ENCODE results near the gene BPIFB3. TPM values are rescaled to one million over a fixed set of nuclear protein-coding genes. Genes with fewer than 3 reads are reported as not detected.

Gene BPIFB3
- total RNA-seq, 1 donor from 2014 or later: not detected

- DNase-seq (ENCODE audit: extremely low spot score, unreplicated experiment): no peak
Observed at GRCh38 chr20:33070111-33071053, 16.7 kb downstream of the BPIFB3 start.

GRCh38 chr20:33071198-33071597 lies 17.5 kb downstream of the BPIFB3 start:
- H3K9me3 Mint-ChIP-seq: no peaks in the 10 kb centered on the region
- no peak overlapping the region for H3K4me3 Mint-ChIP-seq
- H3K4me1 Mint-ChIP-seq (ENCODE audit: unreplicated experiment): no peaks in the 10 kb centered on the region
- H3K36me3 Mint-ChIP-seq: no peaks in the 10 kb centered on the region
- TF ChIP-seq, protein P1, sequence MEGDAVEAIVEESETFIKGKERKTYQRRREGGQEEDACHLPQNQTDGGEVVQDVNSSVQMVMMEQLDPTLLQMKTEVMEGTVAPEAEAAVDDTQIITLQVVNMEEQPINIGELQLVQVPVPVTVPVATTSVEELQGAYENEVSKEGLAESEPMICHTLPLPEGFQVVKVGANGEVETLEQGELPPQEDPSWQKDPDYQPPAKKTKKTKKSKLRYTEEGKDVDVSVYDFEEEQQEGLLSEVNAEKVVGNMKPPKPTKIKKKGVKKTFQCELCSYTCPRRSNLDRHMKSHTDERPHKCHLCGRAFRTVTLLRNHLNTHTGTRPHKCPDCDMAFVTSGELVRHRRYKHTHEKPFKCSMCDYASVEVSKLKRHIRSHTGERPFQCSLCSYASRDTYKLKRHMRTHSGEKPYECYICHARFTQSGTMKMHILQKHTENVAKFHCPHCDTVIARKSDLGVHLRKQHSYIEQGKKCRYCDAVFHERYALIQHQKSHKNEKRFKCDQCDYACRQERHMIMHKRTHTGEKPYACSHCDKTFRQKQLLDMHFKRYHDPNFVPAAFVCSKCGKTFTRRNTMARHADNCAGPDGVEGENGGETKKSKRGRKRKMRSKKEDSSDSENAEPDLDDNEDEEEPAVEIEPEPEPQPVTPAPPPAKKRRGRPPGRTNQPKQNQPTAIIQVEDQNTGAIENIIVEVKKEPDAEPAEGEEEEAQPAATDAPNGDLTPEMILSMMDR (conservative IDR thresholded peaks at IDR 0.05): no peak
- H3K27me3 Mint-ChIP-seq: peaks cover 55% of the 10 kb centered on the region
- no peak for DNase-seq (ENCODE audit: extremely low spot score, unreplicated experiment)
- H3K27ac Mint-ChIP-seq: no peak overlapping the region

More at GRCh38 chr20:33070111-33071053, 16.7 kb downstream of the BPIFB3 start:
- Mint-ChIP-seq H3K9me3 (no peaks in the 10 kb centered on the region), H3K4me1 (ENCODE audit: unreplicated experiment) (no peaks in the 10 kb centered on the region), H3K4me3 (no peak overlapping the region), H3K27ac (no peak overlapping the region), H3K27me3 (peaks cover 49% of the 10 kb centered on the region), H3K36me3 (no peaks in the 10 kb centered on the region)
- TF ChIP-seq, protein P1 (conservative IDR thresholded peaks at IDR 0.05): no peak

DNA sequence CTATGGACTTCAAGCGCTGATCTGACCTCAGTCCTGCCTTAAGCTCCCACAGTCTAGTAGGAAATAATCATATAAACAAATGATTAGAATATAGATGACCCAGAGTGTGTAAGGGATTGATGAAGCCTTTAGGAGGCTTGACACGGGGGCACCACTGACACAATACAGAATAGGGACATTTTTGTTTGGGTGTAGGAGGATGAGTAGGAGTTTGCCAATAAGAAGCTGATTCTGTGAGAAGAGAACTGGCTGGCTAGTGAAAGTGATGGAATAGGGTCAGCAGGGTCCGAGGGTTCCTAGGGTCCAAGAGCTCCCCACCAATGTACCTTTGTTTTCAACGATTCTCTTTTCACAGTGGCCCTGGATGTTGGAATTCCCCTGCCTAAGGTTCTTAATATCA lies 18.7 kb downstream of the BPIFB3 start:
- no peaks in the 10 kb centered on the region for H3K36me3 Mint-ChIP-seq

GRCh38 chr20:33072813-33073212 lies 19.1 kb downstream of the BPIFB3 start:
- DNase-seq (ENCODE audit: extremely low spot score, unreplicated experiment): no peak
- Mint-ChIP-seq H3K4me1 (ENCODE audit: unreplicated experiment) (no peaks in the 10 kb centered on the region), H3K27me3 (peaks cover 54% of the 10 kb centered on the region), H3K27ac (no peak overlapping the region), H3K9me3 (no peaks in the 10 kb centered on the region), H3K4me3 (no peak overlapping the region), H3K36me3 (no peaks in the 10 kb centered on the region)
- TF ChIP-seq, protein P1 (conservative IDR thresholded peaks at IDR 0.05): no peak

More for the DNA sequence above, 18.7 kb downstream of the BPIFB3 start:
- Mint-ChIP-seq H3K4me1 (ENCODE audit: unreplicated experiment) (no peaks in the 10 kb centered on the region), H3K27ac (no peak overlapping the region), H3K4me3 (no peak overlapping the region), H3K9me3 (no peaks in the 10 kb centered on the region), H3K27me3 (peaks cover 51% of the 10 kb centered on the region)
- TF ChIP-seq, protein P1 (conservative IDR thresholded peaks at IDR 0.05): no peak
- no peak for DNase-seq (ENCODE audit: extremely low spot score, unreplicated experiment)

GRCh38 chr20:33074675-33075074 lies 21.0 kb downstream of the BPIFB3 start:
- H3K27me3 Mint-ChIP-seq: peaks cover 61% of the 10 kb centered on the region
- no peak overlapping the region for H3K4me3 Mint-ChIP-seq
- no peak overlapping the region for H3K27ac Mint-ChIP-seq
- H3K9me3 Mint-ChIP-seq: no peaks in the 10 kb centered on the region
- no peaks in the 10 kb centered on the region for H3K4me1 Mint-ChIP-seq (ENCODE audit: unreplicated experiment)
- TF ChIP-seq, protein P1 (conservative IDR thresholded peaks at IDR 0.05): no peak
- DNase-seq (ENCODE audit: extremely low spot score, unreplicated experiment): no peak
- no peaks in the 10 kb centered on the region for H3K36me3 Mint-ChIP-seq
